GM19452 (cell line): Measurements from ENCODE around the gene TESK1.
"Not testable (repeated sequence)": the region's sequence is repeated elsewhere in the genome, so short reads cannot be mapped to it uniquely, and the experiment has no call there.

Experiments used
- ATAC-seq: cut with Tn5 transposase; IDR thresholded peaks from one replicate; pipeline ENCODE4 v1.9.1; 2021; ENCODE audit not compliant: unreplicated experiment

Gene TESK1

GRCh38 chr9:35612843-35613242 lies 7.8 kb downstream of the TESK1 start:
- ATAC-seq, result no peak

- ATAC-seq, result no peak
Observed at GRCh38 chr9:35615981-35616680, 11.1 kb downstream of the TESK1 start.

GRCh38 chr9:35616681-35617459 lies 11.8 kb downstream of the TESK1 start:
- ATAC-seq, result no peak

- no peak for ATAC-seq
Observed at GRCh38 chr9:35617548-35617947, 12.5 kb downstream of the TESK1 start.

- no peak for ATAC-seq
Observed at GRCh38 chr9:35618325-35618727, 13.3 kb downstream of the TESK1 start, which contains the start of gene CD72. TSS of gene CD72 (minus strand) at chr9:35618413. CDS start at chr9:35618303, 110 bp downstream.

- peak; percentile 55 for ATAC-seq
Observed at GRCh38 chr9:35618854-35619799, 14.1 kb downstream of the TESK1 start.

- peak; percentile 64 for ATAC-seq
Observed at GRCh38 chr9:35619800-35620158, 14.7 kb downstream of the TESK1 start.

GRCh38 chr9:35627575-35627974 lies 22.5 kb downstream of the TESK1 start:
- no peak for ATAC-seq

GRCh38 chr9:35628389-35628991 lies 23.4 kb downstream of the TESK1 start:
- ATAC-seq, result no peak

- ATAC-seq, result no peak
Observed at GRCh38 chr9:35629597-35629996, 24.5 kb downstream of the TESK1 start.

GRCh38 chr9:35635730-35636129 lies 30.7 kb downstream of the TESK1 start:
- ATAC-seq, result no peak

GRCh38 chr9:35636135-35636876 lies 31.2 kb downstream of the TESK1 start:
- ATAC-seq, result no peak

- not testable (repeated sequence) for ATAC-seq
Observed at GRCh38 chr9:35636877-35637246, 31.8 kb downstream of the TESK1 start.

- ATAC-seq, result not testable (repeated sequence)
Observed at GRCh38 chr9:35637427-35637955, 32.4 kb downstream of the TESK1 start.

GRCh38 chr9:35638751-35639150 lies 33.7 kb downstream of the TESK1 start:
- ATAC-seq, result not testable (repeated sequence)

- ATAC-seq, result not testable (repeated sequence)
Observed at GRCh38 chr9:35639225-35639624, 34.2 kb downstream of the TESK1 start.

GRCh38 chr9:35639631-35640030 lies 34.6 kb downstream of the TESK1 start:
- ATAC-seq, result no peak

GRCh38 chr9:35640431-35640830 lies 35.4 kb downstream of the TESK1 start:
- not testable (repeated sequence) for ATAC-seq

GRCh38 chr9:35641478-35641877 lies 36.4 kb downstream of the TESK1 start:
- not testable (repeated sequence) for ATAC-seq

GRCh38 chr9:35643046-35643445 lies 38.0 kb downstream of the TESK1 start:
- ATAC-seq, result no peak
